ENCODE measurements around the gene PTCD1.
"Not testable (repeated sequence)": the region's sequence is repeated elsewhere in the genome, so short reads cannot be mapped to it uniquely, and the experiment has no call there.

Gene PTCD1

GRCh38 chr7:99407872-99408378 is 30.7 kb downstream of the PTCD1 start:
- DNase-seq (ENCODE audit: low read depth) = peak; percentile 40

GRCh38 chr7:99406557-99406956 is 32.0 kb downstream of the PTCD1 start:
- DNase-seq (ENCODE audit: low read depth) = no peak

- no peak for DNase-seq (ENCODE audit: low read depth)
These were observed 33.6 kb downstream of the PTCD1 start for GRCh38 chr7:99404977-99405320.

- no peak for DNase-seq (ENCODE audit: low read depth)
These were observed 34.2 kb downstream of the PTCD1 start for GRCh38 chr7:99404235-99404976.

- no peak for DNase-seq (ENCODE audit: low read depth)
These were observed 34.8 kb downstream of the PTCD1 start for GRCh38 chr7:99403764-99404163.

- no peak for DNase-seq (ENCODE audit: low read depth)
These were observed 35.7 kb downstream of the PTCD1 start for GRCh38 chr7:99402854-99403253.

GRCh38 chr7:99399597-99399996 is 39.0 kb downstream of the PTCD1 start:
- DNase-seq (ENCODE audit: low read depth) = no peak

GRCh38 chr7:99398891-99399445 is 39.6 kb downstream of the PTCD1 start:
- DNase-seq (ENCODE audit: low read depth) = no peak

GRCh38 chr7:99397297-99397983 is 41.2 kb downstream of the PTCD1 start:
- no peak for DNase-seq (ENCODE audit: low read depth)

- no peak for DNase-seq (ENCODE audit: low read depth)
These were observed 41.9 kb downstream of the PTCD1 start for GRCh38 chr7:99396418-99397296.

GRCh38 chr7:99395616-99396327 is 42.8 kb downstream of the PTCD1 start:
- DNase-seq (ENCODE audit: low read depth) = no peak

GRCh38 chr7:99394188-99394502 is 44.5 kb downstream of the PTCD1 start:
- DNase-seq (ENCODE audit: low read depth) = no peak

- DNase-seq (ENCODE audit: low read depth) = no peak
These were observed 45.0 kb downstream of the PTCD1 start for GRCh38 chr7:99393355-99394187.

GRCh38 chr7:99392659-99393354 is 45.8 kb downstream of the PTCD1 start:
- DNase-seq (ENCODE audit: low read depth) = no peak

GRCh38 chr7:99392046-99392445 is 46.6 kb downstream of the PTCD1 start:
- DNase-seq (ENCODE audit: low read depth) = no peak

- no peak for DNase-seq (ENCODE audit: low read depth)
These were observed 47.5 kb downstream of the PTCD1 start for GRCh38 chr7:99390941-99391602.

- no peak for DNase-seq (ENCODE audit: low read depth)
These were observed 48.8 kb downstream of the PTCD1 start for GRCh38 chr7:99389772-99390171.

- no peak for DNase-seq (ENCODE audit: low read depth)
These were observed 50.7 kb downstream of the PTCD1 start for GRCh38 chr7:99387912-99388311.

- not testable (repeated sequence) for DNase-seq (ENCODE audit: low read depth)
These were observed 51.4 kb downstream of the PTCD1 start for GRCh38 chr7:99387239-99387635.
